VCaP (cell line): ENCODE measurements around the gene NCKAP1.

Source experiments
- H3K27ac ChIP-seq: fragments of 450-650 bp; 2 replicates; pipeline ENCODE4 v1.5.1; 2017
- CTCF ChIP-seq: fragments of 450-650 bp; conservative IDR thresholded peaks from 2 replicates; pipeline ENCODE4 v1.5.1; 2017; ENCODE audit warnings: mild to moderate bottlenecking, moderate library complexity

NCKAP1 gene

DNA sequence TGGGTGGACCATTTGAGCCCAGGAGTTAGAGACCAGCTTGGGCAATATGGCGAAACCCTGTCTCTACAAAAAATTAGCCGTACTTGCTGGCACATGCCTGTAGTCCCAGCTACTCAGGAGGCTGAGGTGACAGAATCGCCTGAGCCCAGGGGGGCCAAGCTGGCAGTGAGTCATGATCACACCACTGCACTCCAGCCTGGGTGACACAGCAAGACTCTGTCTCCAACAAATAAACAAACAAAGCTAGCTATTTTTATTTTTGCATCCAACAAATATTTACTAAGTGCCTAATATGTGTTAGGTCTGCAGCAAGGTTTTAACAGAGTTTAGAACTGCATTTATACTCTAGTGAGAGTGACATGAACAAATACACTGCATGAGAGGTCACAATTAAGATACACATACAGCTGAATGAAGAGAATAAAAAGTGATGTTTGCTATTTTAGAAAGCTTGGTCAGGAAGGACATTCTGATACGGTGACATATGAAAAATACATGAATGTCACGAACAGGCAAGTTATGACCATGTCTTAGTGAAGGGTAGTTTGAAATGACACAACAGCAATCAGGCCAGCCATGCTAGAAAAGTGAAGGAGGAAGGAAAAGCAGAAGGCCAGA, 88.6 kb downstream of the NCKAP1 start:
- H3K27ac ChIP-seq: no peak overlapping the region
- no peak for TF ChIP-seq CTCF

GRCh38 chr2:182949052-182949451, 89.2 kb downstream of the NCKAP1 start:
- H3K27ac ChIP-seq: no peak overlapping the region
- no peak for TF ChIP-seq CTCF

- no peak for TF ChIP-seq CTCF
- H3K27ac ChIP-seq: no peak overlapping the region
Measured at GRCh38 chr2:182946958-182947369, 91.3 kb downstream of the NCKAP1 start.

DNA sequence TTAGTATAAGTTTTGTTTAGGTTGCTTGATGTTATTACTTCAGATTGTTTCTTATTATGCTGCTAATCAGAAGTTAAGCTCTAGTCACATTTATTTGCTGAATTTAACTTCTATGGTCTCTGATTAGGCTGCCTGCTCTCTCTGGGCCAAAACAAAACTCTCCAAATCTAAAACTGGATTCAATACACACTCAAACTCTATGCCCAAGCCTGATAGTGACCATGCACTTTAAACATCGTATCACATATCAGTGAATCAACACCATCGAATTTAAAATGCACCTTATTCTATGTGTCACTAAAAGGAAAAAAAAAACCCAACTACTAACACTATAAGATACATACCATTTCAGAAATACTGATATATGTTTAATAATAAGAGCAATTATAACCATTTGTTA, 94.9 kb downstream of the NCKAP1 start:
- TF ChIP-seq CTCF: no peak
- no peak overlapping the region for H3K27ac ChIP-seq

- H3K27ac ChIP-seq: no peak overlapping the region
- TF ChIP-seq CTCF: no peak
Measured at GRCh38 chr2:182942756-182943155, 95.5 kb downstream of the NCKAP1 start.

DNA sequence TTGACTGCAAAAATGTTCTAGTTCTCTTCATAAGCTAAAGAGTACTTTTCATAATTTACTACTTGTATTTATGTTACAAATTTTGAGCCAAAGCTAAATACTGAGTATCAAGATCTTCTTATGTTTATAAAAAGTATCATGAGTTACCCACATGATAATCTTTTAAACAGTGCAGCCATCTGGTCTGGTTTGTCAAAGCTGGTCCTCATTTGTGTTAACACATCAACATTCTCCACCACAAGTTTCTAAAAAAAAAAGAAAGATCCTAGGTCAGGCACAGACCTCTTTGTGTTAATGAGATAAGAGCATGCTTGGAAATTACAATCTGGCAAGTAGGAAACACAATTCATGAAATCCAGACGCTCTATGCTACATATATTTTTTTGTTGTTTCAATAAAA, 96.3 kb downstream of the NCKAP1 start:
- H3K27ac ChIP-seq: no peak overlapping the region
- TF ChIP-seq CTCF: no peak

GRCh38 chr2:182941121-182941722, 97.0 kb downstream of the NCKAP1 start:
- no peak for TF ChIP-seq CTCF
- no peak overlapping the region for H3K27ac ChIP-seq
